Nephron (organoid): ENCODE data around the gene SYCN.

Experiments used
- H3K27ac Mint-ChIP-seq, 3 experiments: 2 replicates each; pipeline ENCODE4 v1.8.0; 2020; ENCODE audit warnings: mixed read lengths in 3 of 3, mild to moderate bottlenecking in 2 of 3, moderate library complexity in 1 of 3
- H3K27me3 Mint-ChIP-seq: 2 replicates; pipeline ENCODE4 v1.8.0; 2021; ENCODE audit warnings: low read depth, mild to moderate bottlenecking, moderate library complexity, mixed read lengths
- H3K36me3 Mint-ChIP-seq: 2 replicates; pipeline ENCODE4 v1.8.0; 2020; ENCODE audit warnings: low read depth, mixed read lengths
- H3K4me1 Mint-ChIP-seq: 2 replicates; pipeline ENCODE4 v1.8.0; 2020; ENCODE audit warnings: mixed read lengths
- H3K4me3 Mint-ChIP-seq, 3 experiments: 2 replicates each; pipeline ENCODE4 v1.8.0; 2020; ENCODE audit warnings: mild to moderate bottlenecking in 3 of 3, mixed read lengths in 3 of 3, moderate library complexity in 2 of 3
- H3K9me3 Mint-ChIP-seq: 2 replicates; pipeline ENCODE4 v1.8.0; 2020; ENCODE audit warnings: mixed read lengths
- TF ChIP-seq, protein P1 (sequence below), 3 experiments: fragments of 200-600 bp; sonication (generic); IDR thresholded peaks; one replicate each; pipeline ENCODE4 v1.5.0; 2021; ENCODE audit warnings: antibody characterized with exemption in 3 of 3; ENCODE audit not compliant: unreplicated experiment in 3 of 3

The SYCN gene

DNA sequence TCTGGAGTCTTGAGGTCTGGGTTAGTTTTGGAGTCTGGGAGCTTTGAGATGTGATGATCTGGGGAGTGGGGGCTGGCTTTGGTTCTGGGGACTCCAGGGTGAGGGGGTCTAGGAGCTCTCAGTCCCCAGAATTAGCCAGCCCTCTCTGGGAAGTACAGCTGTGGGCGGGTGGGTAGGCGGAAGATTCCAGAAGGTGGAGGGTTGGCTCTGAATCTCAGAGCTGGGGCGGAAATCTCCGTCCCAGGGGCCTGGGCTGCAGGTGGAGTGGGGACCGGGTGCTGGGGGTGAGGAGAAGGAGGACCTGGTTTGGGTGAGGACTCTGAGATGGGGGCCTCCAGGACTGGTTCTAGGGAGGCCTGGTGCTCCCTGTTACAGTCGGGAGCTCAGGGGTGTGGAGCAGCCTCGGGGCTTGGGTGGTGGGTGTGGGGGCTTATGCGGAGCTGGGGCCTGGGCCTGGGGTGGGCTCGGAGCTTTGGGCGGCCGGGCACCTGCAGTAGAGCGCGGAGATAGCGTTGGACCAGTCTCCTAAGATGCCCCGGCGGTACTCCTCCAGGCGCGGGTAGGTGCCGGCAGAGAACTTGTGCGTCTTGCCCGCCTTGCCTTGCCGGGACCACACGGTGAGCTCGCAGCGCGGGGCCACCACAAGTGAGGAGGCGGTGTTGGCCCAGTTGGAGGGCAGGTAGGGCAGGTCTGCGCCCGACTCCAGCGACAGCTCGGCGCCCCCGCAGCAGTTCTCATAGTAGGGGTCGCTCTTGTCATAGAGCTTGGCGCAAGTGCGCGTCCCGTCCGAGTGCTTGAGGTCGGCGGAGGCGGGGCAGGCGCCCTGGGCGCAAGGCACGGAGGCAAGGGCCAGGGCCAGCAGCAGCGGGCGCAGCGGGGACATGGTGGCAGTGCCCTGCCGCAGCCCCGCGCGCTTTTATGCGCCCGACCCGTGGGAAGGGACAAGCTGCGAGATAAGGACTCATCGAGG lies at the start of gene SYCN:
Gene SYCN, minus strand, starts transcription at position 892 of the 970 bp plus-strand sequence. Its CDS starts 9 bp downstream, at position 883.
- Mint-ChIP-seq H3K36me3 (no peaks in the 10 kb centered on the region), H3K27ac (no peak within 1 kb of the TSS), H3K4me3 (no peak within 1 kb of the TSS), H3K9me3 (no peaks in the 10 kb centered on the region), H3K27me3 (peaks cover 48% of the 10 kb centered on the region), H3K4me1 (peaks cover 4% of the 10 kb centered on the region)
- TF ChIP-seq, protein P1, sequence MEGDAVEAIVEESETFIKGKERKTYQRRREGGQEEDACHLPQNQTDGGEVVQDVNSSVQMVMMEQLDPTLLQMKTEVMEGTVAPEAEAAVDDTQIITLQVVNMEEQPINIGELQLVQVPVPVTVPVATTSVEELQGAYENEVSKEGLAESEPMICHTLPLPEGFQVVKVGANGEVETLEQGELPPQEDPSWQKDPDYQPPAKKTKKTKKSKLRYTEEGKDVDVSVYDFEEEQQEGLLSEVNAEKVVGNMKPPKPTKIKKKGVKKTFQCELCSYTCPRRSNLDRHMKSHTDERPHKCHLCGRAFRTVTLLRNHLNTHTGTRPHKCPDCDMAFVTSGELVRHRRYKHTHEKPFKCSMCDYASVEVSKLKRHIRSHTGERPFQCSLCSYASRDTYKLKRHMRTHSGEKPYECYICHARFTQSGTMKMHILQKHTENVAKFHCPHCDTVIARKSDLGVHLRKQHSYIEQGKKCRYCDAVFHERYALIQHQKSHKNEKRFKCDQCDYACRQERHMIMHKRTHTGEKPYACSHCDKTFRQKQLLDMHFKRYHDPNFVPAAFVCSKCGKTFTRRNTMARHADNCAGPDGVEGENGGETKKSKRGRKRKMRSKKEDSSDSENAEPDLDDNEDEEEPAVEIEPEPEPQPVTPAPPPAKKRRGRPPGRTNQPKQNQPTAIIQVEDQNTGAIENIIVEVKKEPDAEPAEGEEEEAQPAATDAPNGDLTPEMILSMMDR (IDR thresholded peaks at IDR 0.05; ENCODE audit: unreplicated experiment in 3 of 3), result no peak

DNA sequence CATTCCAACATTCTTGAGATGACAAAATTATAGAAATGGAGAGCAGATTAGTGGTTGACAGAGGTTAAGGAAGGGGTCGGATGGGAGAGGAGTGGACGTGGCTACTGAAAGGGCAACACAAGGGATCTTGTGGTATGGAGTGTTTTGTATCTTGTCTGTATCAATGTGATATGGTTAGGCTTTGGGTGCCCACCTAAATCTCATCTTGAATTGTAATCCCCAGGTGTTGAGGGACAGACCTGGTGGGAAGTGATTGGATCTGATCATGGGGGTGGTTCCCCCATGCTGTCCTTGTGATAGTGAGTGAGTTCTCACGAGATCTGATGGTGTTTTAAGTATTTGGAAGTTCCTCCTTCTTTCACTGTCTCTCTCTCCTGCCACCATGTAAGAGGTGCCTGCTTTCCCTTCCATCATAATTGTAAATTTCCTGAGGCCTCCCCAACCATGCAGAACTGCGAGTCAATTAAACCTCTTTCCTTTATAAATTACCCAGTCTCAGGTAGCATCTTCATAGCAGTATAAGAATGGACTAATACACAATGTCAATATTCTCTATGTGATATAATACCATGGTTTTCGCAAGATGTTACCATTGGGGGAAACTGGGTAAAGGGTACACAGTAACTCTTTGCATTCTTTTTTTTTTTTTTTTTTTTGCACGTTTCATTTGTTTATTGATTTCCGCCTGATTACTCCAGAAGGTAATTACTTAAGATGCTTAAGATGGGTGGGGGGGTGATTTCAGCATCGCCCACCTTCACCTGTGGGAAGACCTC lies 49.5 kb upstream of the SYCN start:
- H3K27me3 Mint-ChIP-seq, result peaks cover 78% of the 10 kb centered on the region
- peaks cover 5% of the 10 kb centered on the region for H3K9me3 Mint-ChIP-seq
- no peak overlapping the region for H3K4me3 Mint-ChIP-seq
- no peaks in the 10 kb centered on the region for H3K4me1 Mint-ChIP-seq
- no peak overlapping the region for H3K27ac Mint-ChIP-seq
- TF ChIP-seq, protein P1 (IDR thresholded peaks at IDR 0.05; ENCODE audit: unreplicated experiment in 3 of 3), result no peak
- H3K36me3 Mint-ChIP-seq, result no peaks in the 10 kb centered on the region

GRCh38 chr19:39252458-39252857 lies 48.4 kb upstream of the SYCN start:
- Mint-ChIP-seq H3K4me1 (no peaks in the 10 kb centered on the region), H3K27me3 (peaks cover 84% of the 10 kb centered on the region), H3K36me3 (no peaks in the 10 kb centered on the region), H3K27ac (no peak overlapping the region), H3K9me3 (peaks cover 5% of the 10 kb centered on the region), H3K4me3 (no peak overlapping the region)
- TF ChIP-seq, protein P1 (IDR thresholded peaks at IDR 0.05; ENCODE audit: unreplicated experiment in 3 of 3), result no peak

GRCh38 chr19:39251846-39252245 lies 47.8 kb upstream of the SYCN start:
- H3K27ac Mint-ChIP-seq, result no peak overlapping the region
- peaks cover 84% of the 10 kb centered on the region for H3K27me3 Mint-ChIP-seq
- no peak overlapping the region for H3K4me3 Mint-ChIP-seq
- no peaks in the 10 kb centered on the region for H3K4me1 Mint-ChIP-seq
- TF ChIP-seq, protein P1 (IDR thresholded peaks at IDR 0.05; ENCODE audit: unreplicated experiment in 3 of 3), result no peak
- H3K9me3 Mint-ChIP-seq, result peaks cover 4% of the 10 kb centered on the region
- H3K36me3 Mint-ChIP-seq, result no peaks in the 10 kb centered on the region

GRCh38 chr19:39251081-39251480 lies 47.0 kb upstream of the SYCN start:
- H3K4me3 Mint-ChIP-seq, result no peak overlapping the region
- H3K9me3 Mint-ChIP-seq, result no peaks in the 10 kb centered on the region
- no peak overlapping the region for H3K27ac Mint-ChIP-seq
- peaks cover 80% of the 10 kb centered on the region for H3K27me3 Mint-ChIP-seq
- no peaks in the 10 kb centered on the region for H3K36me3 Mint-ChIP-seq
- no peaks in the 10 kb centered on the region for H3K4me1 Mint-ChIP-seq
- TF ChIP-seq, protein P1 (IDR thresholded peaks at IDR 0.05; ENCODE audit: unreplicated experiment in 3 of 3), result no peak
